Mesendoderm (in vitro differentiated cells): ENCODE results near the gene IQSEC1.
A peak's percentile ranks its signal among the peaks of the same experiment; 100 is the strongest.

Experiments used
- DNase-seq: peaks from one replicate; pipeline ENCODE4 v3.0.0; 2013
- H2AK5ac ChIP-seq: 2 replicates; pipeline ENCODE4 v1.6.1; 2013; ENCODE audit warnings: low read length, inconsistent platforms
- H2BK120ac ChIP-seq: 2 replicates; pipeline ENCODE4 v1.6.1; 2013; ENCODE audit warnings: low read depth, mild to moderate bottlenecking, low read length, moderate library complexity, mixed read lengths
- H2BK15ac ChIP-seq: replicated peaks from 2 replicates; pipeline ENCODE4 v1.6.1; 2013; ENCODE audit warnings: low read depth, mild to moderate bottlenecking, moderate library complexity
- H2BK5ac ChIP-seq: 2 replicates; pipeline ENCODE4 v1.6.1; 2013; ENCODE audit warnings: low read length, inconsistent platforms
- H3K18ac ChIP-seq: 2 replicates; pipeline ENCODE4 v1.6.1; 2013; ENCODE audit warnings: mild to moderate bottlenecking, low read length, mixed read lengths
- H3K23ac ChIP-seq: one replicate; pipeline ENCODE4 v1.6.1; 2013; ENCODE audit warnings: low read length
- H3K27ac ChIP-seq: 2 replicates; pipeline ENCODE4 v1.5.1; 2013; ENCODE audit warnings: low read depth, mild to moderate bottlenecking, inconsistent platforms, low read length, moderate library complexity
- H3K27me3 ChIP-seq: 2 replicates; pipeline ENCODE4 v1.6.1; 2013; ENCODE audit warnings: low read length, control low read depth, mild to moderate bottlenecking, inconsistent platforms; ENCODE audit not compliant: insufficient read depth, poor library complexity
- H3K36me3 ChIP-seq: 2 replicates; pipeline ENCODE4 v1.6.1; 2013; ENCODE audit warnings: low read length, inconsistent platforms; ENCODE audit not compliant: control insufficient read depth, insufficient read depth
- H3K4ac ChIP-seq: one replicate; pipeline ENCODE4 v1.6.1; 2013; ENCODE audit warnings: low read depth, mild to moderate bottlenecking, low read length, moderate library complexity
- H3K4me1 ChIP-seq: 2 replicates; pipeline ENCODE4 v1.6.1; 2013; ENCODE audit warnings: low read depth, low read length, inconsistent platforms; ENCODE audit not compliant: control insufficient read depth
- H3K4me2 ChIP-seq: 2 replicates; pipeline ENCODE4 v1.6.1; 2013; ENCODE audit warnings: low read length
- H3K4me3 ChIP-seq: 2 replicates; pipeline ENCODE4 v1.5.1; 2013; ENCODE audit warnings: mild to moderate bottlenecking, low read length
- H3K56ac ChIP-seq: one replicate; pipeline ENCODE4 v1.6.1; 2013; ENCODE audit warnings: low read length
- H3K79me1 ChIP-seq: 2 replicates; pipeline ENCODE4 v1.6.1; 2013; ENCODE audit warnings: low read length, inconsistent platforms
- H3K79me2 ChIP-seq: 2 replicates; pipeline ENCODE4 v1.6.1; 2013; ENCODE audit warnings: mild to moderate bottlenecking, low read length; ENCODE audit not compliant: control insufficient read depth, insufficient read depth
- H3K9ac ChIP-seq: 2 replicates; pipeline ENCODE4 v1.6.1; 2013; ENCODE audit warnings: low read length, inconsistent platforms
- H4K5ac ChIP-seq: one replicate; pipeline ENCODE4 v1.6.1; 2013; ENCODE audit warnings: low read length
- H4K8ac ChIP-seq: one replicate; pipeline ENCODE4 v1.6.1; 2013; ENCODE audit warnings: low read depth, mild to moderate bottlenecking, control low read depth, low read length, moderate library complexity
- WGBS: extraction: QIAGEN DNeasy Blood & Tissue Kit; methylation state at CpG from one replicate; pipeline ENCODE4 v1.1.7; 2013; ENCODE audit warnings: low lambda C conversion rate, missing lambda C conversion rate; ENCODE audit not compliant: insufficient coverage; ENCODE audit errors: extremely low coverage; 5-methylcytosine and 5-hydroxymethylcytosine counted together

The IQSEC1 gene

DNA sequence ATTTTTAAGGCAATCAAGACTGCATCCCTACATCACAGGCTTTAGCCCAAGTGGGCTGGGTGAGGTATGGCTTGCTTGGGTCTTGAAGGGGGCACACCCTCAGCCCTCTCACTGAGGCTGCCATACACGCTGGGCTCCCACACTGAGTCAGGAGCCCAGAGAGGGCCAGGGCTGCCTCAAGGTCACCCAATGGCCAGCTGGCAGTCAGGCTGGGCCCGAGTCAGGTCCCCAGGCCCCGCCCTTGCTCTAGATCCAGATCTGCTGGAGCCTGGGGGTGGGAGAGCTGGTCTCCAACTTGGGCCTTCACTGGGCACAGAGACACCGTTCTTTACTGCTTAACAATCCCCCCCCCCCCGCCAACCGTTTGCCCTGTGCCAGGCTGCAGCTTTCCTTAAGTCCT, 88.1 kb downstream of the IQSEC1 start:
- no CpG with 5 or more reads among the region's 6 CpGs for WGBS
- H3K79me1 ChIP-seq = no peaks in the 10 kb centered on the region
- no peaks in the 10 kb centered on the region for H3K36me3 ChIP-seq
- no peak overlapping the region for H2BK15ac ChIP-seq
- H3K18ac ChIP-seq = no peak overlapping the region
- no peak overlapping the region for H3K4me2 ChIP-seq
- H3K4me3 ChIP-seq = no peak overlapping the region
- H3K56ac ChIP-seq = no peak overlapping the region
- H3K4ac ChIP-seq = no peak overlapping the region
- no peak overlapping the region for H3K9ac ChIP-seq
- no peak for DNase-seq
- no peaks in the 10 kb centered on the region for H3K27me3 ChIP-seq
- no peak overlapping the region for H2BK120ac ChIP-seq
- H2AK5ac ChIP-seq = no peak overlapping the region
- no peaks in the 10 kb centered on the region for H3K79me2 ChIP-seq
- no peak overlapping the region for H3K23ac ChIP-seq
- H4K8ac ChIP-seq = no peak overlapping the region
- peaks cover under 1% of the 10 kb centered on the region for H3K4me1 ChIP-seq
- H2BK5ac ChIP-seq = no peak overlapping the region
- H3K27ac ChIP-seq = no peak overlapping the region
- no peak overlapping the region for H4K5ac ChIP-seq

DNA sequence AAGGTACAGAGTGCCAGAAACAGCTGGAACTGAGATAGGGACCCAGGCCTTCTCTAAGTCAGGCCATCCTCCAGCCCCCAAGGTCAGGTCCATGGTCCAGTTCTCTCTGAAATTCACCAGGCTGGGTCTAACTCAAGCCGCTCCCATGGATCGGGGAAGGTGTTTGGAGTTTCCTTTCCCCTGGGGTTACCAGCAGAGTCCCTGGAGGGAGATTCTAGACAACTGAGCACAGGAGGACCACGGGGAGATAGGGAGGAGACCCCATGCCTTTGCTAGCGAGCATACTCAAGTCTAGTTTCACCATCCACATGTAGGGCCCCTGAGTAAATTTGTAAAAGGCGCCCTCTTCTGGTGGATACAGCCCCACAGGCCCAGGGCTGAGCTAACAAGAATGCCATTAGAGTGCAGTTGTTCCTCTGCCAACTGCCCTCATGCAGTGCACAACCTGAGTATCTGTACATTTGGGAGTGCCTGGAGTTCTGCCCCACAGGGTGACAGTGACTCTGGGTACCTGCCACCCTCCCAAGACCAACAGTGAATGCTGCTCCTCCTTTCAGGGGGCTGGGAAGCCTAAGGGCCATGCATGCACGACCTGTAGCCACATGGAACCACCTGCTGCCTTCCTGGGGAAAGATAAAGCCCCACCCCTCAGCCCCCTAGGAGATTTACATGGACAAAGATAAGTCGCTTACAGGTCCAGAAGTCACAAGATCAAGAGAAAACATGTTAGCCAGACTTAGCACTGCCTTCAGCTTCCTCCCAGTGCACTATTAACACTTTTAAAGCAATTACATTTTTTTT, 89.0 kb downstream of the IQSEC1 start:
- no peaks in the 10 kb centered on the region for H3K79me2 ChIP-seq
- H4K5ac ChIP-seq = no peak overlapping the region
- no peak overlapping the region for H3K4me3 ChIP-seq
- no peak overlapping the region for H3K9ac ChIP-seq
- H3K23ac ChIP-seq = no peak overlapping the region
- H2AK5ac ChIP-seq = no peak overlapping the region
- H3K56ac ChIP-seq = no peak overlapping the region
- no peak overlapping the region for H2BK15ac ChIP-seq
- no peaks in the 10 kb centered on the region for H3K79me1 ChIP-seq
- H3K4ac ChIP-seq = no peak overlapping the region
- no peak overlapping the region for H3K4me2 ChIP-seq
- H2BK120ac ChIP-seq = no peak overlapping the region
- no peaks in the 10 kb centered on the region for H3K27me3 ChIP-seq
- H3K27ac ChIP-seq = no peak overlapping the region
- peaks cover 10% of the 10 kb centered on the region for H3K4me1 ChIP-seq
- peak; percentile 84 for DNase-seq
- H3K18ac ChIP-seq = no peak overlapping the region
- WGBS = no CpG with 5 or more reads among the region's 7 CpGs
- no peak overlapping the region for H4K8ac ChIP-seq
- no peak overlapping the region for H2BK5ac ChIP-seq
- no peaks in the 10 kb centered on the region for H3K36me3 ChIP-seq

DNA sequence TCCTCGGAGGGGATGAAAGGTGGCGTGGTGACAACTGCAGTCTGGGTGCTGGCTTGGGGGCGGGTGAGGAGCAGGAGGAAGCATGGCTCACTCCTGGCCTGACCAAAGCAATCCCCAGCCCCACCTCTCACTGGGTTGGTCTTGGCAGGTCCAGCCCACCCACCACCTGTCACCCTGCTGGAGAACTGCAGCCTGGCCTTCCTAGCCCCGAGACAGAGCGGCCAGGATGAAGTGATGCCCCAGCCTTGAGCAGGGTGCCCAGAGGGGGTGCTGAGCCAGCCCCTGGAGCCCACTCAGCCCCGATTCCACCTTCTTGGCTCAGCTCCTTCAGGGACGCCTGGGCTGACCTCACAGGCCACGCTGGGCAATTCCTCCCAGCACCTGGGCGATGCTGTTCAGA, 89.9 kb downstream of the IQSEC1 start:
- Histone ChIP-seq H3K4me1 (peaks cover 15% of the 10 kb centered on the region), H3K4me2 (no peak overlapping the region), H3K79me1 (no peaks in the 10 kb centered on the region), H3K18ac (no peak overlapping the region), H3K79me2 (no peaks in the 10 kb centered on the region), H4K5ac (no peak overlapping the region), H2BK120ac (no peak overlapping the region), H3K36me3 (no peaks in the 10 kb centered on the region), H2AK5ac (no peak overlapping the region), H2BK15ac (no peak overlapping the region), H2BK5ac (no peak overlapping the region), H3K9ac (no peak overlapping the region), H3K4me3 (no peak overlapping the region), H4K8ac (no peak overlapping the region), H3K56ac (no peak overlapping the region), H3K23ac (no peak overlapping the region), H3K4ac (no peak overlapping the region), H3K27ac (no peak overlapping the region), H3K27me3 (no peaks in the 10 kb centered on the region)
- DNase-seq = no peak
- WGBS = no CpG with 5 or more reads among the region's 9 CpGs

DNA sequence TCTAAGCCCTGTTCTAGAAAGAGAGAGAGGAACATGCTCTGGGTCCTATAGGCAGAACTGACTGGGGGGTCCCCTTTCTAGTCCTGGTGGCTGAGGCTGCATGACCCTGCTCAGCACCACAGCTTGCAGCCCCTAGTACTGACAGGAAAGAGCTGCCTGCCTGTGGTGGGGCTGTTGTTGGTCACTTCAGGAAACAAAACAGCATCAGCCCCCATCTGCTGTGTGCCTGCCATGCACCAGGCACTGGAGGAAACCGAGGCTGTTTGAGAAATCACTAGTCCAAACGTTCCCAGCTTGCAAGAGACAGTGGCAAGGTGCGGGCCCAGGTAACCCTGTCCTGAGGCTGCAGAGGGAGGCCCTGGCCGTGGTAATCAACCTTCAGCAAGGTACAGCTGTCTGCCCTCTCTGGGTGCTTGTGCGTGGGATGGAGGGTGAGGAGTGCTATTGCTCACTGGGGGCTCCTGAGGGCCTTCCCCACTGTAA, 90.6 kb downstream of the IQSEC1 start:
- H2AK5ac ChIP-seq = no peak overlapping the region
- no peak overlapping the region for H3K27ac ChIP-seq
- no peak overlapping the region for H3K4me2 ChIP-seq
- no peak overlapping the region for H2BK5ac ChIP-seq
- H3K23ac ChIP-seq = no peak overlapping the region
- no peak overlapping the region for H3K4ac ChIP-seq
- no peak overlapping the region for H3K18ac ChIP-seq
- no peak overlapping the region for H2BK120ac ChIP-seq
- no peak overlapping the region for H2BK15ac ChIP-seq
- no peak overlapping the region for H3K56ac ChIP-seq
- peaks cover 19% of the 10 kb centered on the region for H3K4me1 ChIP-seq
- H3K9ac ChIP-seq = no peak overlapping the region
- H4K5ac ChIP-seq = no peak overlapping the region
- H3K4me3 ChIP-seq = no peak overlapping the region
- no peaks in the 10 kb centered on the region for H3K79me2 ChIP-seq
- no peak overlapping the region for H4K8ac ChIP-seq
- H3K79me1 ChIP-seq = no peaks in the 10 kb centered on the region
- no peak for DNase-seq
- H3K36me3 ChIP-seq = no peaks in the 10 kb centered on the region
- WGBS = no CpG with 5 or more reads among the region's 5 CpGs
- no peaks in the 10 kb centered on the region for H3K27me3 ChIP-seq

DNA sequence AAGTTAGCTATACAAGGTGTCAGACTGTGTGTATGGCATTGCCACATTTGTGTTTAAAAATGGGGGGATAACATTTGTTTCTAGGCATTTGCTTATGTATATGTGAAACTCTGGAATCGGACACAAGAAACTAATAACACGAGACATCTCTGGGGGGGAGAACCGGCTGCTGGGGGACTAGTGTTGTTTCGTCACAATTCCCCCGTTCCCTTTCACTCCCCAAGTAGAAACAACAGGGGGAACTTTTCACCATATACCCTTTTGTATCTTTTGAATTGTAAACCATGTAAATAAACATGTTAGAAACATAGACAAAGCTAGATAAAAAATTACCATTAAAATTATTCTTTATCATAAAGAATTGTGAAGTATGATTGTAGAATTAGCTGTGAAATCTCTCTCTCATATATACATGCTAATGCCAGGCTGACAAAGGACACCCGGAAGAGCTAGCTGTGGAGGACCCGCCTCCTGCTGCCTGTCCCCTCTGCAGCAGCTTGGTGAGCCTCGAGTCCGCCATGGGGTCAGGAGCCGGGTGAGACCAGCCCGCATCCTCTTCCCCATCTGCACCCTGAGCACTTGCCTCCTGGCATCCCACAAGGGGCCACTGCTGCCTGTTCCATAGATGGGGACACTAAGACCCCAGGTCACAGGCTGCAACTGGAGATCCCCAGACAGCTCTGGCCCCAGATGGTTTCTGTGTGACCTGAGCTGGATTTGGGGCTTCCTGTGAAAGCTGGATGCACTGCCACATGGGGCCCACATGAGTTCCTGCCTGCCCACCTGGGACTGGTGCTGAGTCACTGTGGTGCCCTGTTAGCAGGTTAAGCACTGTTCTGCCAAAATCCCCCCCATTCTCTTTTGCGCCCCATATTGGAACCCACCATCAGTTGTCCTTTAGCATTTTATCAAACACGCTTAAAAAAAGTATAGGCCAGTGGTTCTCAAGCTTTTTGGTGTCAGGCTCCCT, 91.6 kb downstream of the IQSEC1 start:
- Histone ChIP-seq H3K4me2 (no peak overlapping the region), H4K5ac (no peak overlapping the region), H3K79me1 (no peaks in the 10 kb centered on the region), H3K27ac (no peak overlapping the region), H2AK5ac (no peak overlapping the region), H3K18ac (no peak overlapping the region), H2BK5ac (no peak overlapping the region), H2BK15ac (no peak overlapping the region), H3K4me3 (no peak overlapping the region), H3K56ac (no peak overlapping the region), H3K23ac (no peak overlapping the region), H3K9ac (no peak overlapping the region), H4K8ac (no peak overlapping the region), H3K79me2 (no peaks in the 10 kb centered on the region), H3K4ac (no peak overlapping the region), H3K27me3 (no peaks in the 10 kb centered on the region), H3K4me1 (peaks cover 20% of the 10 kb centered on the region), H2BK120ac (no peak overlapping the region), H3K36me3 (no peaks in the 10 kb centered on the region)
- WGBS = no CpG with 5 or more reads among the region's 13 CpGs
- no peak for DNase-seq
